DND-41 (cell line): ENCODE data around the gene TM2D1.

Experiments used
- EZH2 ChIP-seq: IDR thresholded peaks from 3 replicates; pipeline ENCODE4 v1.6.1; 2012; ENCODE audit warnings: borderline replicate concordance, low read depth, mild to moderate bottlenecking, moderate library complexity, low read length, inconsistent platforms; ENCODE audit not compliant: severe bottlenecking
- TF ChIP-seq, protein P1 (sequence below): IDR thresholded peaks from 2 replicates; pipeline ENCODE4 v1.5.1; 2012; ENCODE audit warnings: borderline replicate concordance, low read length, moderate library complexity, mild to moderate bottlenecking; ENCODE audit not compliant: poor library complexity, severe bottlenecking; ENCODE audit errors: extremely low read depth

DNA sequence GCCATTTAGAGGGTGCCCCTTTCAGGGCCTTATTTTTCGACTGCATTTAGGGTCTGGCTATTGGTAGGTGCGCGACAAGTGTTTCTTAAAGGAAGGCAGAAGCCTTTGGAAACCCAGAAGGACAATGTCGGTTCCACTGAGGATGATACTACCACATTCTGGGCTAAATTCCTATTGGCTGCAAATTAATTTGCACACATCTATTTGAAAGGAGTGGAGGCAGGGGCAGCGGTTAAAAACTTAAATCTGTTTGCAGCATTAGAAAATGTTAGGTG is 18.4 kb upstream of the TM2D1 start:
- no peak for TF ChIP-seq EZH2
- TF ChIP-seq, protein P1, sequence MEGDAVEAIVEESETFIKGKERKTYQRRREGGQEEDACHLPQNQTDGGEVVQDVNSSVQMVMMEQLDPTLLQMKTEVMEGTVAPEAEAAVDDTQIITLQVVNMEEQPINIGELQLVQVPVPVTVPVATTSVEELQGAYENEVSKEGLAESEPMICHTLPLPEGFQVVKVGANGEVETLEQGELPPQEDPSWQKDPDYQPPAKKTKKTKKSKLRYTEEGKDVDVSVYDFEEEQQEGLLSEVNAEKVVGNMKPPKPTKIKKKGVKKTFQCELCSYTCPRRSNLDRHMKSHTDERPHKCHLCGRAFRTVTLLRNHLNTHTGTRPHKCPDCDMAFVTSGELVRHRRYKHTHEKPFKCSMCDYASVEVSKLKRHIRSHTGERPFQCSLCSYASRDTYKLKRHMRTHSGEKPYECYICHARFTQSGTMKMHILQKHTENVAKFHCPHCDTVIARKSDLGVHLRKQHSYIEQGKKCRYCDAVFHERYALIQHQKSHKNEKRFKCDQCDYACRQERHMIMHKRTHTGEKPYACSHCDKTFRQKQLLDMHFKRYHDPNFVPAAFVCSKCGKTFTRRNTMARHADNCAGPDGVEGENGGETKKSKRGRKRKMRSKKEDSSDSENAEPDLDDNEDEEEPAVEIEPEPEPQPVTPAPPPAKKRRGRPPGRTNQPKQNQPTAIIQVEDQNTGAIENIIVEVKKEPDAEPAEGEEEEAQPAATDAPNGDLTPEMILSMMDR = no peak
